ENCODE data around the gene ADK. TPM values are rescaled to one million over a fixed set of nuclear protein-coding genes. Genes with fewer than 3 reads are reported as not detected.

Gene ADK
- total RNA-seq, 1 experiment from 2014 or later = 26.8 TPM

DNA sequence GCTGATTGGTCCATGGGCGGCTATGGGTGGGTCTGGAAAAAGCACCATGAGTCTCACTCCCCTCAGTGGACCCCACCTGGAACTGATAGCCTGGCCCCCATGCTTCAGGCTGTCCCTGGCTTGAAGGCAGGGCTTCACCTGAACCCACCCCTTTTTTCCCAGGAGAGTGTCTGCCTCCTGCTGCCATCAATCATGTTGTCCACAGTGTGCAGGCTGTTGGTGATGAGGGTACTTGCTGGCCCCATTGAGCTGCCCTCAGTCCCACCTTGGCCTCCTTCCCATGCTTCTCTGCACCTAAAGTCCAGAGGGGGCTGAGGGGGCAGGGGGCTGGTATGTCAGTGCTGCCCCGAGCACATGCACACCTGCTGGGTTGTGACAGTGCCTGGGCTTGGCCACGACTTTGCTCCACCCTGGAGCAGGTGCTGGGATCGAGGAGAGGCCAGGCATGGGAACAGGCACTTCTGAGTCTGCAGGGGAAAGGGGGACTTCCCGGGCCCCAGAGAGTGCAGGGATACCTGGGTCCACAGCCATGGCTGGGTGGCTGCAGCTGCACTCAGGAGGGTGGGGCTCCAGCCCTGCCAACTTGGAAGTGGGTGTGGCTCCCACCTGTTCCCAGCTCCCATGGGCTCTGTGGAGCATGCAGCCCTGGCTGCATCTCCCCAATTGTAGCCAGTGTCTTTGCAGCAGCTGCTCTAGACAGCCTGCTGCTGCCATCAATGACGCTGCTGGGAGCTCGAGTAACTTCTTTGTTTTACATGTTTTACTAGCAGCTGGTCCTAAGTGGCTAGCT, 56.9 kb downstream of the ADK start:
- Histone ChIP-seq H3K9me3 (ENCODE audit: control insufficient read depth, low read depth, low read length) (no peaks in the 10 kb centered on the region), H3K14ac (ENCODE audit: insufficient read depth, low read length) (no peak overlapping the region), H3K23ac (ENCODE audit: insufficient read length, low read depth, low read length) (no peak overlapping the region), H3K4me1 (ENCODE audit: insufficient read depth, low read length) (no peaks in the 10 kb centered on the region), H3K18ac (ENCODE audit: insufficient read length, low read depth, low read length) (no peak overlapping the region), H3K23me2 (ENCODE audit: insufficient read length, low read depth, low read length, poor library complexity, severe bottlenecking) (no peaks in the 10 kb centered on the region), H3K56ac (ENCODE audit: insufficient read length, low read depth, low read length) (no peak overlapping the region), H2BK20ac (ENCODE audit: low read depth, low read length, poor library complexity, severe bottlenecking) (no peak overlapping the region), H3K27me3 (ENCODE audit: insufficient read depth, low read length) (no peaks in the 10 kb centered on the region), H3K79me2 (ENCODE audit: insufficient read depth, low read length) (no peaks in the 10 kb centered on the region; the same call in 1 of the 2 replicates), H3K9ac (ENCODE audit: extremely low read depth, insufficient read length, low read length) (no peak overlapping the region), H3K79me1 (ENCODE audit: insufficient read depth, low read depth, low read length, poor library complexity, severe bottlenecking) (no peaks in the 10 kb centered on the region), H4K5ac (ENCODE audit: insufficient read length, low read depth, low read length) (no peak overlapping the region), H2BK12ac (ENCODE audit: insufficient read length, low read depth, low read length) (no peak overlapping the region), H3K4me2 (ENCODE audit: insufficient read depth, insufficient read length, low read length) (no peak overlapping the region), H2BK120ac (ENCODE audit: low read depth, low read length, poor library complexity, severe bottlenecking) (no peak overlapping the region), H3T11ph (ENCODE audit: low read length) (no peak overlapping the region), H4K20me1 (ENCODE audit: control insufficient read depth, insufficient read depth, insufficient read length) (no peaks in the 10 kb centered on the region), H2AK5ac (ENCODE audit: insufficient read length, low read length) (no peak overlapping the region), H2BK5ac (ENCODE audit: insufficient read length, low read length) (no peak overlapping the region), H4K8ac (replicated peaks; ENCODE audit: insufficient read length, low read depth, low read length) (no peak overlapping the region), H3K27ac (ENCODE audit: insufficient read length, low read depth, low read length) (no peak overlapping the region), H2BK15ac (ENCODE audit: low read depth, low read length) (no peak overlapping the region), H2AFZ (ENCODE audit: low read length) (no peak overlapping the region), H4K91ac (ENCODE audit: insufficient read length, low read depth, low read length) (no peak overlapping the region), H3K4ac (ENCODE audit: low read depth, low read length) (no peak overlapping the region)
- WGBS (ENCODE audit: extremely low coverage, insufficient read length, low lambda C conversion rate) = no CpG with 5 or more reads among the region's 7 CpGs
- peak overlapping the region in 1 of 3 experiments; percentile 31; a peak in 1 of 7 replicates for H3K27ac Mint-ChIP-seq
- H3K9me3 Mint-ChIP-seq = no peaks in the 10 kb centered on the region
- peaks cover 4 to 12% (median 10%) of the 10 kb centered on the region in 3 experiments; a peak in 5 of 7 replicates for H3K36me3 Mint-ChIP-seq (ENCODE audit: insufficient read depth in 1 of 3, low read depth in 3 of 3)
- peak; percentile 47 for DNase-seq
- H3K4me3 Mint-ChIP-seq = no peak overlapping the region
- H3K27me3 Mint-ChIP-seq (ENCODE audit: low read depth) = no peaks in the 10 kb centered on the region
- TF ChIP-seq CTCF (conservative IDR thresholded peaks at IDR 0.05) = no peak
- peaks cover 7 to 8% of the 10 kb centered on the region in 2 experiments; a peak in 1 of 4 replicates for H3K4me1 Mint-ChIP-seq
